ENCODE results near the gene FAHD2B. TPM values are rescaled to one million over a fixed set of nuclear protein-coding genes. Genes with fewer than 3 reads are reported as not detected.
"Not testable (repeated sequence)": the region's sequence is repeated elsewhere in the genome, so short reads cannot be mapped to it uniquely, and the experiment has no call there.

Gene FAHD2B
- total RNA-seq, 1 experiment from 2014 or later: 25.5 TPM

DNA sequence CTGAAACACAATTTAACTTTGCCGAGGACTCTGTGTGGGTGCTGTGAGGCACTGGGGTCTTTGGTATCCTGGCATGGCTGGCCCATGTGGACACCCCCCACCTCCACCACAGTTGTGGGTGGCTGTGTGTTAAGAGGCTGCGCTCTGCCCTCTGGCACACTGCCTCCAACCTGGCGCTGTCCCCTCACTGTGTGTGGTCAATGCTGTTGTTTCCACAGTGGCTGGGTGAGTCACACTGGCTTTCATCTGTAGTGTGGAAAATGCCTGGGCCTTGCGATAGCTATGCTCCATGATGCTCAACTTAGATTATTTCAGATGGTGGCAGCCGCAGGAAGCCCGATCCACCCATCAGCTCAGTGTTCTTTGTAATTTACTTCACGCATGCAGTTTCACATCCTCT lies 9.6 kb downstream of the FAHD2B start:
- H3K36me3 ChIP-seq (replicated peaks; ENCODE audit: control insufficient read depth, insufficient read depth, low read length); H3K27me3 ChIP-seq (ENCODE audit: control insufficient read depth, insufficient read depth, low read length); H3K4me3 ChIP-seq (ENCODE audit: insufficient read depth, low read depth, low read length); DNase-seq: not testable (repeated sequence)

DNA sequence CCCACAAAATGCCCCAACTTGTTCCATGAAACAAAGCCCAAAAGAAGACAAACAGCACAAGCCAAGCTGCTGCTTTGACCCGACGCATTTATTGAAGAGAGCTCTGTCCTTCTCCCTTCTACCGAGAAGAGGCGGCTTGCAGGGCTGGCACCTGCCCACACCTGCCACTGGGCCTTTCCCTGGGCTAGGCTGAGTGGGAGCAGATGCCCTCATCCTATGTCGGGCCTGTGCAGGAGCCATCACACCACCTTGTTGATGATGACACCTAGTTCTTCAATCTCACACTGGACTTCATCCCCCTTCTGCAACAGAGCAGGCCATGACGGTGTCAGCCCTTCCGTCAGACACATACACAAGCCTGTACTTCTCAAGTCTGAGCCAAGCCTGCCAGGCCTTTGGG lies 11.2 kb downstream of the FAHD2B start:
- not testable (repeated sequence) for DNase-seq; H3K4me3 ChIP-seq (ENCODE audit: insufficient read depth, low read depth, low read length); H3K27me3 ChIP-seq (ENCODE audit: control insufficient read depth, insufficient read depth, low read length); H3K36me3 ChIP-seq (replicated peaks; ENCODE audit: control insufficient read depth, insufficient read depth, low read length)

DNA sequence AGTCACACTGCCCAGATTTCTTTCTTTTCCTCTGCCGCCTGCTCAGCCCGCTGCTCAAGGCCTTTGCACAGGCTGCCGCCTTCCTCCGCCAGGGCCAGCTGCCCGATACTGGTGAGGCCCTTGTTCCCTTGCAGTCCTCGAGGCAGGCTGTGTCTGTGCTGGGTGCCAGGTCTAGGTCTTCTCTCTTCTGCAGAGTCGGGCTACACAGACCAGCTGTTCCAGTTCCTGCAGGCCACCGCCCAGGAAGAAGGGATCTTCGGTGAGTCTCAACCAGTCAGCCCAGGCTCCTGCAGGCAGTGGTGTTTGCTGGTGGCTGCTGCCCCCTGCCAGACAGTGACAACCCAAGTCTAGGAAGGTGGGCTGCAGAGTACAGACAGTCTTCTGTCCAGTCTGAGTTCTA lies 12.5 kb downstream of the FAHD2B start:
- H3K4me3 ChIP-seq (ENCODE audit: insufficient read depth, low read depth, low read length); H3K27me3 ChIP-seq (ENCODE audit: control insufficient read depth, insufficient read depth, low read length); H3K36me3 ChIP-seq (replicated peaks; ENCODE audit: control insufficient read depth, insufficient read depth, low read length): not testable (repeated sequence)
- DNase-seq: peak; percentile 25

DNA sequence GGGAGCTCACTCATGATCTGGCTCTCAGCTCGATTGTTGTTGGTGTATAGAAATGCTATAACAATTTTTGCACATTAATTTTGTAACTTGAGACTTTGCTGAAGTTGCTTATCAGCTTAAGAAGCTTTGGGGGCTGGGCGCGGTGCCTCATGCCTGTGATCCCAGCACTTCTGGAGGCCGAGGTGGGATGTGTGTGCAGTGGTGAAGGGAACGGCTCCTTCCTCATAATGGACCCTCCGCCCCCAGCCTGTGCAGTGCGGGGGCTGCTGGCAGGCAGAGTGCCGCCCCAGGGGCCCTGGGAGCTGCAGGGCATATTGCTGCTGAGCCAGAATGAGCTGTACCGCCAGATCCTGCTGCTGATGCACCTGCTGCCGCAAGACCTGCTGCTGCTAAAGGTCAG lies 13.8 kb downstream of the FAHD2B start:
- not testable (repeated sequence) for DNase-seq; H3K36me3 ChIP-seq (replicated peaks; ENCODE audit: control insufficient read depth, insufficient read depth, low read length); H3K4me3 ChIP-seq (ENCODE audit: insufficient read depth, low read depth, low read length); H3K27me3 ChIP-seq (ENCODE audit: control insufficient read depth, insufficient read depth, low read length)

DNA sequence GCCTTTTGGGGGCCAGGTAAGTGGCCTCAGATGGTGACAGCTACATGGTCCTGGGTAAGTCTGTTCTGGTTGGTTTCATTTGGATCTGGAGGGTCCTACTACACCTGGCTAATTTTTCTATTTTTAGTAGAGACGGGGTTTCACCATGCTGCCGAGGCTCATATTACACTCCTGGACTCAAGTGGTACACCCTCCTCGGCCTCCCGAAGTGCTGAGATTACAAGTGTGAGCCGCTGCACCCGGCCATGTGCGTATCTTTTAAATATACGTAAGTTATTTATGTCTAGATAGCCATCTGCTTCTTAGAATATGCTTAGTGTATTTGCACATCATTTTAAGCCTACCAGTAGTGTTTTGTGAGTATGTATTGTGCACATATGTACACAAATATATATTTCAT lies 17.5 kb downstream of the FAHD2B start:
- not testable (repeated sequence) for H3K27me3 ChIP-seq (ENCODE audit: control insufficient read depth, insufficient read depth, low read length); H3K36me3 ChIP-seq (replicated peaks; ENCODE audit: control insufficient read depth, insufficient read depth, low read length); DNase-seq; H3K4me3 ChIP-seq (ENCODE audit: insufficient read depth, low read depth, low read length)

DNA sequence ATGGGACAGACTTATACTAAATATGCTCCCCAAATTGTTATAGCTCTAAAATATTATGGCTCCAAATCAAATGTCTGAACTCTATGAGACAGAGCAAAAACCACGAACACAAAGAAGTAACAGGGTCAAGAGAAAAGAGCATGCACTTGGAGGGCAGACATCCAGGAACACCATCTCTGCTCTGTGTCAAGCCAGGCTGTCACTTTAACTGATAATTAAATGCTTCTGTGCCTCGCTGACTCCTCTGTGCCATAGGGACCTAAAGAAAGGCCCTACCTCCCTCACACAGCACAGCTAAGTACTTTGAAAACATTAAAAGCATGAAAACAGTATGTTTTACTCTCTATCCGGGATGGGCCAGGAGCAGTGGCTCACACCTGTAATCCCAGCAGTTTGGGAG lies 23.8 kb downstream of the FAHD2B start:
- DNase-seq: not testable (repeated sequence)

DNA sequence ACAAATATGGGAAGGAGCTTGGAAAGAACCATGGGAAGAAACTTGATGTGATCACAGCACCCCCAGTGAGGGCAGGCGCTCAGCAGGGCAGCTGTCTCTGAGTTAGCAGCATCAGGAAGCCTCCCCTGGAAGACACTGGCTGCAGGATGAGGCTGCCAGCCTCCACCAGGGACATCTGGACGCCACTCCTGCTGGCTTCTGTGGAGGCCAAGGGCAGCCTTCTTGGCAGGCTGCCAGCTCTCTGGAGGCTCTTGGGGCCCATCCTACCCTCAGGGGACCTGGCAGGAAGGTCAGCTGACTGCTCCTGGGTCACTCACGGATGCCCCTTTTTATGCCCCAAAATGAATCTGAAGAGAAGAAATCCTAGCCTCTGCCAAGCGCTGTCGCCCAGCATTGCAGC lies 26.0 kb downstream of the FAHD2B start:
- DNase-seq; H3K36me3 ChIP-seq (replicated peaks; ENCODE audit: control insufficient read depth, insufficient read depth, low read length): not testable (repeated sequence)

More for the DNA sequence above, 23.8 kb downstream of the FAHD2B start:
- H3K36me3 ChIP-seq (replicated peaks; ENCODE audit: control insufficient read depth, insufficient read depth, low read length); H3K27me3 ChIP-seq (ENCODE audit: control insufficient read depth, insufficient read depth, low read length); H3K4me3 ChIP-seq (ENCODE audit: insufficient read depth, low read depth, low read length): not testable (repeated sequence)

DNA sequence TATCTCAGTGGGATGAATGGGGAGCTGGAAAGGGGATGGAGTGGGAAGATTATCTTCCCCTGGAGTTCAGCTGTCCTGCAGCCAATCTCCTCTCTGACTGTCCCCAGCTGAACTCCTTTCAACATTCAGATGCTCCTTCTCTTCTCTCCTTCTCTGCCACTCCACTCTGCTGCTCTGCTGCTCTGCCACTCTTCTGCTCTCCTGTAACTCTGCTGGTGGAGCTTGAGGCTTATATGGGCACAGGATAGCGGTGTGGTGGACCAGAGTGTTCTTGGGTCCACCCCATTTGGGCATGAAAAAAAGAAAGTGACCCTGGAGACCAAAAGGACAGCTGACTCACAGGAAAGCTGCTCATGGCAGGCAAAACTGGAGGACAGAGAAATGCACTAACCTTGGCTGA lies 26.6 kb downstream of the FAHD2B start:
- H3K4me3 ChIP-seq (ENCODE audit: insufficient read depth, low read depth, low read length): no peak overlapping the region

More for the DNA sequence above, 26.0 kb downstream of the FAHD2B start:
- H3K27me3 ChIP-seq (ENCODE audit: control insufficient read depth, insufficient read depth, low read length); H3K4me3 ChIP-seq (ENCODE audit: insufficient read depth, low read depth, low read length): not testable (repeated sequence)

DNA sequence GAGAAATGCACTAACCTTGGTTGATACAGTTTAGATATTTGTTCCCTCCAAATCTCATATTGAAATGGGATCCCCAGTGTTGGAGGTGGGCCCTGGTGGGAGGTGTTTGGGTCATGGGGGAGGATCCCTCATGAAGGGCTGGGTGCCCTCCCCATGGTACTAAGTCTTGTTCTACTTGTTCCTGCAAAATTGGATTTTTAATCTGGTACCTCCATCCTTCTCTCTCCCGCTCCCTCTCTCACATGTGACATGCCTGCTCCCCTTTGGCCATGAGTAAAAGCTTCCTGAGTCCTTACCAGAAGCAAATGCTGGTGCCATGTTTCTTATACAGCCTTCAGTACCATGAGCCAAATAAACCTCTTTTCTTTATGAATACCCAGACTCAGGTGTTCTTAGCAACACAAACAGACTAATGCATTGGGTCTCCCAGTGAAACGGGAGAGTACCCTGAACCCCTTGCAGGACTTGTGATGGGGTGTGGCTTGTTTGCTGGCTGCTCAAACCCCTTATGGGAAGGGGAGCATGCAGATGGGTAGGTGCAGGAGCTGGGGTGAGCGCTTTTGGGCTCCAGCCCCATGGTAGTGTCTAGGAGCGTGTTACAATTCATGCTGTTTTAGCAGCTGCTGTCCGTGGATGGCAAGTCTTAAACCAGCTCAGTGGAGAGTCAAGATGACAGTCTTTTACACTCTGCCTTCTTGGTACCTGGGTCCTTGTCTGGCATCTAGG lies 27.2 kb downstream of the FAHD2B start:
- no peak overlapping the region for H3K4me3 ChIP-seq (ENCODE audit: insufficient read depth, low read depth, low read length)
- no peaks in the 10 kb centered on the region for H3K27me3 ChIP-seq (ENCODE audit: control insufficient read depth, insufficient read depth, low read length)
- DNase-seq: no peak
- H3K36me3 ChIP-seq (replicated peaks; ENCODE audit: control insufficient read depth, insufficient read depth, low read length): no peaks in the 10 kb centered on the region

More for the DNA sequence above, 26.6 kb downstream of the FAHD2B start:
- DNase-seq: no peak
- Histone ChIP-seq H3K36me3 (replicated peaks; ENCODE audit: control insufficient read depth, insufficient read depth, low read length) (no peaks in the 10 kb centered on the region), H3K27me3 (ENCODE audit: control insufficient read depth, insufficient read depth, low read length) (no peaks in the 10 kb centered on the region)

DNA sequence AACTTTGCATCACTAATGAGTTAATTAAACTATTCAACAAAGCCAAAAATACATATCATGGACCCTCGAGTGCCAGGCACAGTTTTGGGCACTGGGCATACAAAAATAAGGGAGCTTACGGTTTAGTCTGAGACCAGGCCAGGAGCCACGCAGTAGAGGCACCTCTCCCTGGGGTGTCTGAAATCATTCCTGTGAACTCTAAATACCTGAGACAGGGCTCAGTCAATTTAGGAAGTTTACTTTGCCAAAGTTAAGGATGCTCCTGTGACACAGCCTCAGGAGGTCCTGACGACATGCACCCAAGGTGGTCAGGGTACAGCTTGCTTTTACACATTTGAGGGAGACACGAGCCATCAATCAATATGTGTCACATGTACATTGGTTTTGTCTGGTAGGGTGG lies 28.7 kb downstream of the FAHD2B start:
- not testable (repeated sequence) for DNase-seq; H3K27me3 ChIP-seq (ENCODE audit: control insufficient read depth, insufficient read depth, low read length); H3K36me3 ChIP-seq (replicated peaks; ENCODE audit: control insufficient read depth, insufficient read depth, low read length); H3K4me3 ChIP-seq (ENCODE audit: insufficient read depth, low read depth, low read length)

DNA sequence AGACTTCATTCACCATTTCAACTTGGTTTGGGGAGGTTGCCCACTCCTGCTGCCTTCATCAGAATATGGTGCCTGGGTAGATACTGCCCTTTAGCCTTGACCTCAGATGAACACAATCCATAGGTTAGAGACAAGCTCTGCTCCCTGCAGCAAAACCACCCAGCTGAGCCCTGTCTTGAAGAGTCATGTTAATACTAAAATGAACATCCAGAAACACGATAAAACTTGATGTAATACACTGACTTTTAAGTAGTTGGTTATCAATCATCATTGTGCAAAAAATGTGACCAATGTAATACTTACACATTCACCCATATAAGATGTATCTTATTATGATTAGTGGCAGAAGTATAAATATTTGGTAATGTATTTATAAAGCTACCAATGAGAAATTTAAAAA lies 32.7 kb downstream of the FAHD2B start:
- DNase-seq; H3K4me3 ChIP-seq (ENCODE audit: insufficient read depth, low read depth, low read length); H3K36me3 ChIP-seq (replicated peaks; ENCODE audit: control insufficient read depth, insufficient read depth, low read length); H3K27me3 ChIP-seq (ENCODE audit: control insufficient read depth, insufficient read depth, low read length): not testable (repeated sequence)

DNA sequence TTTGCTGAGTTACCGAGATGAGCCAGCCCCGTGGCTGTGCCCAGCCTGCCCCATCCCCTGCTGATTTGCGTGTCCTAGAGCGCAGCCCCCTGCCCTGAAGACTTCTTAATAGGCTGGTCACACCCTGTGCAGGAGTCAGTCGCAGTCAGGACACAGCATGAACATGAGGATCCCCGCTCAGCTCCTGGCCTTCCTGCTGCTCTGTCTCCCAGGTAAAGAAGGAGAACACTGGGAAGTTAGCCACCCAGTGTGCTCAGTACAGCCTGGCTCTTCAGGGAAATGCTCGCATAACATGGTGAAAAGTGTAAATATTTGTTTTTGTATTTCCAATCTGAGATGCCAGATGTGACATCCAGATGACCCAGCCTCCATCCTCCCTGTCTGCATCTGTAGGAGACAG lies 34.9 kb downstream of the FAHD2B start:
- not testable (repeated sequence) for H3K4me3 ChIP-seq (ENCODE audit: insufficient read depth, low read depth, low read length); H3K27me3 ChIP-seq (ENCODE audit: control insufficient read depth, insufficient read depth, low read length); H3K36me3 ChIP-seq (replicated peaks; ENCODE audit: control insufficient read depth, insufficient read depth, low read length); DNase-seq

DNA sequence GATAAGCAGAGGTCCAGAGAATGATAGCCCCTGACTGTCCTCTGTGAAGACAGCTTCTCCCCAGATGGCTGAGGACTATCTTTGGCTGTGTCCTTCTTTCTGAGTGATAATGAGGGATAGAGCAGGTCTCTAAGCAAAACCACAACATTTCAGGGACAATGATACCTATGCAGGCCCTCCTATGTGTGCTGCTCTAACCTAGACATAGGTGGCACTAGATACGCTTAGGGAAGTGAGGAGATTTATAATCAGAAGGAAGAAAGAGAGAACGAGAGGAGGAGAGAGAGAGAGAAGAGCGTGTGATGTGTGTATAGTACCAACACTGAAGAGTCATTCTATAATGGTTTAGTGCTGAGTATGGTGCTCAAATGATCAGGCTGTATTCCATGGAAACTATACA lies 38.5 kb downstream of the FAHD2B start:
- H3K4me3 ChIP-seq (ENCODE audit: insufficient read depth, low read depth, low read length); H3K36me3 ChIP-seq (replicated peaks; ENCODE audit: control insufficient read depth, insufficient read depth, low read length); H3K27me3 ChIP-seq (ENCODE audit: control insufficient read depth, insufficient read depth, low read length); DNase-seq: not testable (repeated sequence)

DNA sequence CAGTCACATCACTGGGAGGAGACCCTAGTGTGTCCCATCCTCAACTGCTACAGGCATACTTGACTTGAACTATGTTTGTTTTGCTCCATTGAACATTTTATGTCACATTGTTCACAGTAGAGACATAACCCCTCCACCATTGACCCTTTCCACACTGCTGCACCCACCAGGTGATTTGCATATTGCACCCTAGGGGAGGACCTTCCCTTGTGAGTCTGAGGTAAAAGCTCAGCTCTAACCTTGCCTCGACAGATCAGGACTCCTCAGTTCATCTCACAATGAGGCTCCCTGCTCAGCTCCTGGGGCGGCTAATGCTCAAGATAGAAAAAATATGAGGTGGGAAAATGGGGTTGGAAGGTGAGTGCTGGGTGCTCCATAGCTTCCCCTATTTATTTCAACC lies 44.6 kb downstream of the FAHD2B start:
- not testable (repeated sequence) for DNase-seq; H3K4me3 ChIP-seq (ENCODE audit: insufficient read depth, low read depth, low read length); H3K27me3 ChIP-seq (ENCODE audit: control insufficient read depth, insufficient read depth, low read length); H3K36me3 ChIP-seq (replicated peaks; ENCODE audit: control insufficient read depth, insufficient read depth, low read length)

DNA sequence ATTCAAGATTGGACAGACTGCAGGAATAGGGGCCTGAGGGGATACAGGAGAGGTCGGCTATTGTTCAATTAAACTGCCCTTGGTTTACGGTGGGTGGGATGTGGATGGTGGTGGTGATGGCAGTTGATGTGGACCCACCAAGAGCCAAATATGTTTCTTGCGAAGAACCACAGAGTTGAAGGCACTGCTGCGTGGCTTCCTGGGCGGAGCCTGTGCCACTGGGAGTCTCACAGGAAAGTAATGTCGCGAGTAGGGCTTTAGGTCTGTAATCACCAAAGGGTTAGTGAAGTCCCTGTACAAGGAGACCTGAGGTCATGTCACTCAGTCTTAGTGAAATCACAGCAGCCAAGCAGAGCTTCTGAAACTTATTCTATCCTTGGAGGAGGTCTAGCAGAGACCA lies 46.2 kb downstream of the FAHD2B start:
- H3K27me3 ChIP-seq (ENCODE audit: control insufficient read depth, insufficient read depth, low read length); H3K36me3 ChIP-seq (replicated peaks; ENCODE audit: control insufficient read depth, insufficient read depth, low read length); DNase-seq; H3K4me3 ChIP-seq (ENCODE audit: insufficient read depth, low read depth, low read length): not testable (repeated sequence)

DNA sequence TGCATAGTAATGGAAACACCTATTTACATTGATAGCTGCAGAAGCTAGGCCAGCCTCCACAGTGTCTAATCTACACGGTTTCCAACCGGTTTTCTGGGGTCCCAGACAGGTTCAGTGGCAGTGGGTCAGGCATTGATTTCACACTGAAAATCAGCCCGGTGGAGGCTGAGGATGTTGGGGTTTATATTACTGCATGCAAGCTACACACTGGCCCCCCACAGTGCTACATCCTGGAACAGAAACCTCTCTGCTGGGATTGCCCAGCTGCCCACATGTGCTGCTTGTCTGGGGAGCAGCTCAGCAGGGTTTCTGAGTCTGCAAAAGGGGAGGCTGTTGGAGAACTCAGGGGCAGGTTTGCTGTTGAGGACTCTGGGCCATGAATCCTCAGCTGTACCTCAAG lies 48.0 kb downstream of the FAHD2B start:
- DNase-seq; H3K36me3 ChIP-seq (replicated peaks; ENCODE audit: control insufficient read depth, insufficient read depth, low read length); H3K27me3 ChIP-seq (ENCODE audit: control insufficient read depth, insufficient read depth, low read length); H3K4me3 ChIP-seq (ENCODE audit: insufficient read depth, low read depth, low read length): not testable (repeated sequence)
